GM21529 (cell line): ENCODE measurements around the gene CDK18.
"Not testable (repeated sequence)": the region's sequence is repeated elsewhere in the genome, so short reads cannot be mapped to it uniquely, and the experiment has no call there.

ENCODE experiments used
- ATAC-seq: cut with Tn5 transposase; IDR thresholded peaks from one replicate; pipeline ENCODE4 v1.9.1; 2021; ENCODE audit not compliant: unreplicated experiment

CDK18 gene

GRCh38 chr1:205504311-205505075, at the start of gene CDK18:
Gene CDK18, plus strand, starts transcription at chr1:205504669. Its CDS starts 18,499 bp downstream, at chr1:205523168.
- ATAC-seq, result no peak

- ATAC-seq, result no peak
These were observed 49.5 kb upstream of the CDK18 start for GRCh38 chr1:205454903-205455335.

GRCh38 chr1:205455581-205456382, 48.7 kb upstream of the CDK18 start, which contains the start of gene BLACAT1:
Gene BLACAT1, minus strand, starts transcription at chr1:205456045.
- ATAC-seq, result no peak

- no peak for ATAC-seq
These were observed 48.0 kb upstream of the CDK18 start for GRCh38 chr1:205456383-205456867.

- no peak for ATAC-seq
These were observed 47.4 kb upstream of the CDK18 start for GRCh38 chr1:205456868-205457745.

GRCh38 chr1:205458777-205459566, 45.5 kb upstream of the CDK18 start:
- no peak for ATAC-seq

- no peak for ATAC-seq
These were observed 39.1 kb upstream of the CDK18 start for GRCh38 chr1:205465392-205465791.

GRCh38 chr1:205466595-205467220, 37.8 kb upstream of the CDK18 start:
- ATAC-seq, result no peak

GRCh38 chr1:205470131-205470530, 34.3 kb upstream of the CDK18 start:
- ATAC-seq, result no peak

GRCh38 chr1:205472737-205473441, 31.6 kb upstream of the CDK18 start:
- no peak for ATAC-seq

GRCh38 chr1:205473475-205473874, 31.0 kb upstream of the CDK18 start:
- ATAC-seq, result no peak

GRCh38 chr1:205473966-205474365, 30.5 kb upstream of the CDK18 start:
- no peak for ATAC-seq

- no peak for ATAC-seq
These were observed 29.9 kb upstream of the CDK18 start for GRCh38 chr1:205474571-205474970.

GRCh38 chr1:205475855-205476254, 28.6 kb upstream of the CDK18 start:
- no peak for ATAC-seq

- no peak for ATAC-seq
These were observed 27.8 kb upstream of the CDK18 start for GRCh38 chr1:205476648-205477047.

GRCh38 chr1:205477121-205477758, 27.2 kb upstream of the CDK18 start:
- no peak for ATAC-seq

GRCh38 chr1:205477759-205478247, 26.7 kb upstream of the CDK18 start:
- ATAC-seq, result no peak

GRCh38 chr1:205478985-205479384, 25.5 kb upstream of the CDK18 start:
- not testable (repeated sequence) for ATAC-seq
